ENCODE results near the gene CES1.
"Not testable (repeated sequence)": the region's sequence is repeated elsewhere in the genome, so short reads cannot be mapped to it uniquely, and the experiment has no call there.

GRCh38 chr16:55805104-55805503 is 27.8 kb downstream of the CES1 start:
- not testable (repeated sequence) for TF ChIP-seq CTCF, EP300 (IDR thresholded peaks at IDR 0.05)

Data from ovary (tissue), 3 donors.